ENCODE data around the gene FAT4.

FAT4 gene

GRCh38 chr4:125334926-125335325 is 20.2 kb downstream of the FAT4 start:
- no peak for TF ChIP-seq CTCF (IDR thresholded peaks at IDR 0.05; ENCODE audit: low read depth, low read length, missing control alignments)
- in situ Hi-C loops (cut with HindIII; ENCODE audit: low pct_ligation_motif_present, low sequenced_read_pairs), result no loop called here

DNA sequence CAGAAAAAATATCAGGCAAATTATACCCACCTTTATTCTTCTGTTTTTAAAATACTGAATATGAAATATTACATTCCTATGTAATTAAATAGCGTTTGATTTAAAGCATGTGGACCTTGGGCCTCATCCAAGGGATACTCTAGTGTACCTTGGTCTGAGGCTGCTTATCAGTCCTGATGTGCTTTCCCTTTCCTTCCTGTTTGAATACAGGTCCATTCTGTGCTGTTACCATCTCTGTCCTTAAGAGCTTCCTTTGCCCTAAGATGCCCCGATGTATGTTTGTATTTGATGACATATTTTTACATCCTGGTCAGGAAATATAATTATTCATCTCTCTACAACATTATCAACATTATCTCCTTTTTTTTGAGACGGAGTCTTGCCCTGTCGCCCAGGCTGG is 24.1 kb downstream of the FAT4 start:
- in situ Hi-C loops (cut with HindIII; ENCODE audit: low pct_ligation_motif_present, low sequenced_read_pairs), result no loop called here

More at GRCh38 chr4:125334926-125335325, 20.2 kb downstream of the FAT4 start:
- no peaks in the 10 kb centered on the region for H3K36me3 ChIP-seq (replicated peaks)
- H3K27ac ChIP-seq, result no peak overlapping the region
- no peaks in the 10 kb centered on the region for H3K27me3 ChIP-seq (replicated peaks)
- H3K4me3 ChIP-seq (ENCODE audit: low read depth, low read length), result no peak overlapping the region
- DNase-seq, result no peak

DNA sequence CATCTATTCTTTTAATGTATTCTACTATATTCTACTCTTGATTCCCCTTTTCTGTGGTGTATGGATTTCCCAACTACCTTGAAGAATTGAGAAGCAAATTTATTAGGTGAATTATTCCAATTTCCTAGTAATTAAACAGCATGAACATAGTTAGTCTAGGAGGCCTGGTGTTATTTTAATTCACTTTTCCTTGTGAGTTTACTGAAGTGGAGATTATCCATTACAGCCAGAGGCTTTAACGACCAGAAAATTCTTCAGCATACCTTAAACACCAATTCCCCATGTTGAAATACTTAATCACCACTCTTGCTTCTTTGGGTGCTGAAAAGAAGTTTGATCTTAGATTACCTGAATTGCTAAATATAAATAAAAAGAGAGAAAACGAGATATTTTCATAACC is 29.4 kb downstream of the FAT4 start:
- no peak overlapping the region for H3K27ac ChIP-seq
- no peaks in the 10 kb centered on the region for H3K36me3 ChIP-seq (replicated peaks)
- no peak overlapping the region for H3K4me3 ChIP-seq (ENCODE audit: low read depth, low read length)
- TF ChIP-seq CTCF (IDR thresholded peaks at IDR 0.05; ENCODE audit: low read depth, low read length, missing control alignments), result no peak
- in situ Hi-C loops (cut with HindIII; ENCODE audit: low pct_ligation_motif_present, low sequenced_read_pairs), result no loop called here
- H3K27me3 ChIP-seq (replicated peaks), result no peaks in the 10 kb centered on the region
- no peak for DNase-seq

More for the DNA sequence above, 24.1 kb downstream of the FAT4 start:
- Histone ChIP-seq H3K27me3 (replicated peaks) (no peaks in the 10 kb centered on the region), H3K4me3 (ENCODE audit: low read depth, low read length) (no peak overlapping the region), H3K27ac (no peak overlapping the region), H3K36me3 (replicated peaks) (no peaks in the 10 kb centered on the region)
- no peak for DNase-seq
- no peak for TF ChIP-seq CTCF (IDR thresholded peaks at IDR 0.05; ENCODE audit: low read depth, low read length, missing control alignments)

DNA sequence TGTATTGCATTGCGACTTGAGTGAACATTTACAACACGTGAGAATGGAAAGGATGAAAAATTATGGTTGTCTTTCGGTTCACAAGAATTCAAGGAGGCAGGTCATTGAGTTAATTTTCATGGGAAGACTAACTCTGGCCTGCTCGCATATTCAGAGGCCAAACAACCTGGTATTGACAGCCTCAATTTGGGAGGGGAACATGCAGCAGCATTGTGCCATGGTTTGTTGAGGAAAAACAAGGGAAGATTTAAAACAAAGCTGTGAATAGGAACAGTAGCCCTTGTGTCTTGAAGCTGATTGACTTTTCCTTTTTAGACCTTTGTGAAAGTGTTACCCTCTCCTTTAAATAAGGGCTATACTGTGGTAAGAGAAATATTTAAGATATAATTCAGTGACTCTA is 31.9 kb downstream of the FAT4 start:
- no peak for TF ChIP-seq CTCF (IDR thresholded peaks at IDR 0.05; ENCODE audit: low read depth, low read length, missing control alignments)
- no peaks in the 10 kb centered on the region for H3K36me3 ChIP-seq (replicated peaks)
- H3K27me3 ChIP-seq (replicated peaks), result no peaks in the 10 kb centered on the region
- no peak for DNase-seq
- in situ Hi-C loops (cut with HindIII; ENCODE audit: low pct_ligation_motif_present, low sequenced_read_pairs), result no loop called here
- H3K27ac ChIP-seq, result no peak overlapping the region
- no peak overlapping the region for H3K4me3 ChIP-seq (ENCODE audit: low read depth, low read length)

DNA sequence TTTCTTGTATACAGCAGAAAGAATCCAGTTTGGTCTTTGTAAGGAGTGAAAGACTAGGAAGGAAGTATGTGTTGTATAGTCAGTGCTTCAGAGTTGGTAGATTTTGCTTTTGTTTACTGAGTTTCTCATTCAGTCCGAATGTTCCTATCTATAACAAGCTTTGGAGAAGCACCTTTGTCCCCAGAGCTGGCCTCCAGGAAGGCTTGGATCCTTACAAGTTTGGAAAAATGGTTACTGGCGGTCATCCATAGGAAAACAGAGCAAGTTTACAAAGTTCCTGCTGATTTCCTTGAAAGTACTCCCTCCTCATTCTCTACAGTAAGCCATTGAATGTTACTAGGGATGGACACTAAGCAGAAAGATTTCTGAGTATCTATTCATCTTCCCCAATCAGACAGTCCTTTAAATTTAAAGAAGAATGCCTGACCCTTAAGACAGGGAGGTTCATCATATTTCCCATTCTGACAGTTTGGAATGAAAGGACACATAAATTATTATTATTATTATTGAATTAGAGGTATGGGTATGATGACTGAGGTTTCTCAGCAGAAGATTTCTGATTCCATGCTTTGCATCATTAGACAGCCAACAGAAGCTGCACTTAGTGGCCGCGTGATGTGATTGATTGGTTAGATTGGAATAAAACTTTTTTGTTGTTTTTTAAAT is 35.8 kb downstream of the FAT4 start:
- Histone ChIP-seq H3K27me3 (replicated peaks) (no peaks in the 10 kb centered on the region), H3K27ac (no peak overlapping the region), H3K36me3 (replicated peaks) (no peaks in the 10 kb centered on the region), H3K4me3 (ENCODE audit: low read depth, low read length) (no peak overlapping the region)
- no peak for DNase-seq
- no peak for TF ChIP-seq CTCF (IDR thresholded peaks at IDR 0.05; ENCODE audit: low read depth, low read length, missing control alignments)
- in situ Hi-C loops (cut with HindIII; ENCODE audit: low pct_ligation_motif_present, low sequenced_read_pairs), result no loop called here

DNA sequence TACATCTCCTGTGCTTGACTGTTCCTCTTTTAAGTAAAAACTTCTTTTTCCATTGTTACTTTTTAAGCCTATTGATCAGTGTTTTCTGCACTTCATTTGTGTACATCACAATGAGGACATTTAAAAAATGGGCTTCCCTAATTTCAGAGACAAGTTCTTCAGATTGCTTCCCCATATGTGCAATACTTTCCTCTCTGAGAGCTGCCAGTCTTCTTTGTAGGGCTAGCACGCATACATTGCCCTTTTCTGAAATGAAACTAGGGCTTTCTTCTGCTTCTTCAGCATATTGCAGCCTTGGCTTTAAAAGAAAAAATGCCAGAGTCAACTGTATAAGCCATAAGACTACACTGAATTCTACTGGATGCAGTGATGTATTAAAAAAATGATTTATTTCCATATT is 37.8 kb downstream of the FAT4 start:
- H3K36me3 ChIP-seq (replicated peaks), result no peaks in the 10 kb centered on the region
- no peaks in the 10 kb centered on the region for H3K27me3 ChIP-seq (replicated peaks)
- no peak overlapping the region for H3K27ac ChIP-seq
- no peak for TF ChIP-seq CTCF (IDR thresholded peaks at IDR 0.05; ENCODE audit: low read depth, low read length, missing control alignments)
- H3K4me3 ChIP-seq (ENCODE audit: low read depth, low read length), result no peak overlapping the region
- no peak for DNase-seq
- in situ Hi-C loops (cut with HindIII; ENCODE audit: low pct_ligation_motif_present, low sequenced_read_pairs), result no loop called here
